K562 (cell line): ENCODE data around the gene SLC36A1. TPM values are rescaled to one million over a fixed set of nuclear protein-coding genes. Genes with fewer than 3 reads are reported as not detected.

ENCODE experiments used
- ARID2 ChIP-seq: fragments of 450-650 bp; IDR thresholded peaks from 2 replicates; pipeline ENCODE4 v1.6.1; 2017; ENCODE audit warnings: antibody characterized with exemption, mild to moderate bottlenecking
- CBX3 ChIP-seq, 2 experiments: IDR thresholded peaks; 1 replicate in 1 of 2; 2 replicates in 1 of 2; pipeline ENCODE4 v1.6.1; 2012; ENCODE audit warnings: inconsistent platforms in 2 of 2, low read length in 2 of 2, borderline replicate concordance in 1 of 2, control low read depth in 1 of 2
- HDAC1 ChIP-seq, 2 experiments: fragments of 450-650 bp; IDR thresholded peaks; 2 replicates each; pipeline ENCODE4 v1.6.1; 2016 to 2017; ENCODE audit warnings: inconsistent platforms in 1 of 2, mild to moderate bottlenecking in 1 of 2, moderate library complexity in 1 of 2
- HDGF ChIP-seq: fragments of 450-650 bp; IDR thresholded peaks from 2 replicates; pipeline ENCODE4 v1.6.1; 2016
- HEY1 ChIP-seq: fragments of 250-450 bp; sonication (Bioruptor Pico); IDR thresholded peaks from 2 replicates; pipeline ENCODE4 v1.5.0; 2020; ENCODE audit warnings: mild to moderate bottlenecking, moderate library complexity, borderline replicate concordance
- HNRNPH1 ChIP-seq: fragments of 200-400 bp; formaldehyde crosslinking; optimal IDR thresholded peaks from 2 replicates; pipeline ENCODE3; 2017; ENCODE audit warnings: low read depth, mild to moderate bottlenecking, low read length, moderate library complexity
- IRF2 ChIP-seq: sonication (generic); formaldehyde crosslinking; IDR thresholded peaks from 2 replicates; pipeline ENCODE4 v1.8.1; 2022; ENCODE audit warnings: mild to moderate bottlenecking, missing genetic modification reagents
- LARP7 ChIP-seq: fragments of 450-650 bp; IDR thresholded peaks from 2 replicates; pipeline ENCODE4 v1.6.1; 2016
- MECOM ChIP-seq: fragments of 250-450 bp; sonication (Bioruptor Pico); IDR thresholded peaks from 2 replicates; pipeline ENCODE4 v1.8.0; 2022; ENCODE audit warnings: inconsistent platforms
- MED1 ChIP-seq: sonication (generic); formaldehyde crosslinking; IDR thresholded peaks from 2 replicates; pipeline ENCODE4 v1.8.1; 2023; ENCODE audit warnings: missing genetic modification reagents, borderline replicate concordance
- NEUROD1 ChIP-seq: fragments of 150-350 bp; IDR thresholded peaks from 2 replicates; pipeline ENCODE4 v1.6.1; 2014; ENCODE audit warnings: borderline replicate concordance, low read length, low read depth; ENCODE audit not compliant: partially characterized antibody
- SREBF2 ChIP-seq: sonication (generic); formaldehyde crosslinking; IDR thresholded peaks from 2 replicates; pipeline ENCODE4 v1.4.0; 2020; ENCODE audit warnings: mild to moderate bottlenecking, missing genetic modification reagents
- TAF1 ChIP-seq: IDR thresholded peaks from 2 replicates; pipeline ENCODE4 v1.6.1; 2011; ENCODE audit warnings: mild to moderate bottlenecking, low read length, moderate library complexity; ENCODE audit not compliant: insufficient read depth, control insufficient read depth, severe bottlenecking; ENCODE audit errors: extremely low read depth
- TFAM ChIP-seq: fragments of 250-450 bp; sonication (Bioruptor Pico); conservative IDR thresholded peaks from 2 replicates; pipeline ENCODE4 v1.5.0; 2021; ENCODE audit warnings: mild to moderate bottlenecking, moderate library complexity
- ZNF134 ChIP-seq: fragments of 250-450 bp; sonication (Bioruptor Pico); conservative IDR thresholded peaks from 2 replicates; pipeline ENCODE4 v1.4.0; 2020
- ZNF589 ChIP-seq: fragments of 200-800 bp; sonication (Bioruptor generic); IDR thresholded peaks from 2 replicates; pipeline ENCODE4 v1.6.1; 2016; ENCODE audit warnings: low read depth, missing genetic modification characterization, missing compliant biosample characterization
- ZNF695 ChIP-seq: fragments of 450-650 bp; formaldehyde crosslinking; IDR thresholded peaks from 2 replicates; pipeline ENCODE4 v1.4.0; 2020; ENCODE audit warnings: mild to moderate bottlenecking, moderate library complexity
- polyA plus RNA-seq, 8 experiments: library from polyadenylated mRNA; depleted of rRNA in 4 of 8; stranded (reverse) in 5 of 8; unstranded in 3 of 8; fragments of >200 nt; fragmentation: Nextera tagmentation in 2 of 8; fragmentation: Illumina TruSeq in 1 of 8; extraction: Ambion mirVana in 2 of 8; extraction: Trizol in 1 of 8; gene quantifications; 2 replicates each; pipeline versions ENCODE4 v1.2.1 to v1.2.3, GENCODE V29; 2011 to 2014; ENCODE audit warnings: inconsistent platforms in 1 of 8, missing spikeins in 1 of 8
- total RNA-seq, 7 experiments: library from RNA; depleted of rRNA in 6 of 7; stranded (reverse); fragments of >200 nt in 6 of 7; fragmentation: Illumina TruSeq in 2 of 7; extraction: Trizol in 2 of 7; gene quantifications; 2 replicates each; pipeline versions ENCODE4 v1.2.1 to v1.2.3, GENCODE V29; 2011 to 2021; ENCODE audit warnings: low replicate concordance in 1 of 7
- TF ChIP-seq, protein P1 (sequence below): fragments of 200-800 bp; sonication (Bioruptor generic); IDR thresholded peaks from 2 replicates; pipeline ENCODE4 v1.6.1; 2017; ENCODE audit warnings: missing genetic modification characterization, missing compliant biosample characterization
- TF ChIP-seq, protein P2 (sequence below): sonication (generic); formaldehyde crosslinking; IDR thresholded peaks from 2 replicates; pipeline ENCODE4 v1.8.0; 2022; ENCODE audit warnings: missing genetic modification reagents, mild to moderate bottlenecking, moderate library complexity, borderline replicate concordance
- TF ChIP-seq, protein P3 (sequence below): fragments of 200-800 bp; sonication (Bioruptor generic); IDR thresholded peaks from 2 replicates; pipeline ENCODE4 v1.6.1; 2017; ENCODE audit warnings: missing genetic modification characterization, missing compliant biosample characterization
- TF ChIP-seq, protein P4 (sequence below): IDR thresholded peaks from 3 replicates; pipeline ENCODE4 v1.6.1; 2011; ENCODE audit warnings: borderline replicate concordance, mild to moderate bottlenecking, moderate library complexity; ENCODE audit not compliant: insufficient read length; ENCODE audit errors: extremely low read depth

SLC36A1 gene
- total and polyA plus RNA-seq, 9 of the 15 experiments (the other 6 are each of a cell fraction or from before 2014, with no cell fraction given) = 1.6 to 8.4 (median 4.6) TPM

DNA sequence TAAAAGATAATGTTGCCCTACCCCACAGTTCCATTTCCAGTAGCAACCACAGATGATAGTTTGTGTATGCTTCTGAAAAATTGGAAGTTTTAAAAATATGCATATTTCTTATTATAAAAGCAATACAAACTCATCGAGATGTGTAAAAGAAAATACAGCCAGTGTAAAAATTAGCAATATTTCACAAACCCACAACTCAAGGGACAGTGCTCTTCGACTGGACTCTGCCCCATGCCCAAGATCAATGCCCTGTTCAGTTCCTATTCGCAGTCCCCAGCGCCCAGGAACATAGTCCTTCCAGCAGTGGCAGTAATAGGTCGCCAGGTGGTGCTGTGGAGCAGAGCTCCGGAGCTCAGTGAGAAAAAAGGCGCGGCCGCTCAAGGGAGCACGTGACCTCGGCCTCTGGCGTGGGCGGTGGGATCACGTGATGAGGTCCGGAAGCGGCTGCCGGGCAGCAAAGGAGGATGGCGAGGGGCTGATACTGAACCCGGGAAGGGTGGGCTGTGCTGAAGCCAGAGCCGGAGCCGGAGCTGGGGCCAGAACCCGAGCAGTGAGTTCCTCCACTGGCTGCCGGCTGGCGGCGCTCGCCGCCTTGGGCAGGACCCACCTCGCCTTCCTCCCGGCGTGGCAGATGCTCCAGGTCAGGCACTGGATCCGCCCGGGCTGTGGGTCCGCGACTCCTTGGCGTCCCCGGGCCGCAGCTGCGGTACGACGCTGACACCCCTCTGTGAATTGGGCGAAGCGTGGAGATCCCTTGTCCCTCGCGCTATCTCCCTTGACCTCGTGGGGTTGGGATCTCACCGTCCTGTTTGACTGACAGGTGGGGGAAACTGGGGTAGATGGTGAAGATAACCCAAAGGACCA, at the start of gene SLC36A1 (continued):
- TF ChIP-seq, protein P1, sequence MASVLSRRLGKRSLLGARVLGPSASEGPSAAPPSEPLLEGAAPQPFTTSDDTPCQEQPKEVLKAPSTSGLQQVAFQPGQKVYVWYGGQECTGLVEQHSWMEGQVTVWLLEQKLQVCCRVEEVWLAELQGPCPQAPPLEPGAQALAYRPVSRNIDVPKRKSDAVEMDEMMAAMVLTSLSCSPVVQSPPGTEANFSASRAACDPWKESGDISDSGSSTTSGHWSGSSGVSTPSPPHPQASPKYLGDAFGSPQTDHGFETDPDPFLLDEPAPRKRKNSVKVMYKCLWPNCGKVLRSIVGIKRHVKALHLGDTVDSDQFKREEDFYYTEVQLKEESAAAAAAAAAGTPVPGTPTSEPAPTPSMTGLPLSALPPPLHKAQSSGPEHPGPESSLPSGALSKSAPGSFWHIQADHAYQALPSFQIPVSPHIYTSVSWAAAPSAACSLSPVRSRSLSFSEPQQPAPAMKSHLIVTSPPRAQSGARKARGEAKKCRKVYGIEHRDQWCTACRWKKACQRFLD (CRISPR knock-in tag) = no peak
- peak; percentile 72; the same call in 1 of the 2 replicates for TF ChIP-seq ARID2
- peak; percentile 37 for TF ChIP-seq TAF1
- TF ChIP-seq NEUROD1 = peak; percentile 25
- no peak for TF ChIP-seq TFAM (CRISPR knock-in tag)
- no peak for TF ChIP-seq MED1 (CRISPR knock-in tag)
- TF ChIP-seq, protein P2, sequence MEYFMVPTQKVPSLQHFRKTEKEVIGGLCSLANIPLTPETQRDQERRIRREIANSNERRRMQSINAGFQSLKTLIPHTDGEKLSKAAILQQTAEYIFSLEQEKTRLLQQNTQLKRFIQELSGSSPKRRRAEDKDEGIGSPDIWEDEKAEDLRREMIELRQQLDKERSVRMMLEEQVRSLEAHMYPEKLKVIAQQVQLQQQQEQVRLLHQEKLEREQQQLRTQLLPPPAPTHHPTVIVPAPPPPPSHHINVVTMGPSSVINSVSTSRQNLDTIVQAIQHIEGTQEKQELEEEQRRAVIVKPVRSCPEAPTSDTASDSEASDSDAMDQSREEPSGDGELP = peak; percentile 78
- TF ChIP-seq CBX3 (IDR thresholded peaks at IDR 0.05; ENCODE audit: borderline replicate concordance in 1 of 2, low read length in 2 of 2) = peak in 1 of 2 experiments; percentile 58; a peak in 1 of 3 replicates
- TF ChIP-seq, protein P3, sequence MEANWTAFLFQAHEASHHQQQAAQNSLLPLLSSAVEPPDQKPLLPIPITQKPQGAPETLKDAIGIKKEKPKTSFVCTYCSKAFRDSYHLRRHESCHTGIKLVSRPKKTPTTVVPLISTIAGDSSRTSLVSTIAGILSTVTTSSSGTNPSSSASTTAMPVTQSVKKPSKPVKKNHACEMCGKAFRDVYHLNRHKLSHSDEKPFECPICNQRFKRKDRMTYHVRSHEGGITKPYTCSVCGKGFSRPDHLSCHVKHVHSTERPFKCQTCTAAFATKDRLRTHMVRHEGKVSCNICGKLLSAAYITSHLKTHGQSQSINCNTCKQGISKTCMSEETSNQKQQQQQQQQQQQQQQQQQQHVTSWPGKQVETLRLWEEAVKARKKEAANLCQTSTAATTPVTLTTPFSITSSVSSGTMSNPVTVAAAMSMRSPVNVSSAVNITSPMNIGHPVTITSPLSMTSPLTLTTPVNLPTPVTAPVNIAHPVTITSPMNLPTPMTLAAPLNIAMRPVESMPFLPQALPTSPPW (CRISPR knock-in tag) = no peak; the same call in 1 of the 2 replicates
- no peak for TF ChIP-seq ZNF695 (CRISPR knock-in tag)
- peak; percentile 64 for TF ChIP-seq ZNF134 (CRISPR knock-in tag)
- no peak for TF ChIP-seq HNRNPH1
- no peak for TF ChIP-seq HEY1 (CRISPR knock-in tag)
- peak in 1 of 2 experiments; percentile 93; a peak in 2 of 4 replicates for TF ChIP-seq HDAC1 (IDR thresholded peaks at IDR 0.05)
- no peak for TF ChIP-seq SREBF2
- TF ChIP-seq MECOM (CRISPR knock-in tag) = no peak
- no peak for TF ChIP-seq HDGF
- TF ChIP-seq IRF2 = no peak
- TF ChIP-seq, protein P4, sequence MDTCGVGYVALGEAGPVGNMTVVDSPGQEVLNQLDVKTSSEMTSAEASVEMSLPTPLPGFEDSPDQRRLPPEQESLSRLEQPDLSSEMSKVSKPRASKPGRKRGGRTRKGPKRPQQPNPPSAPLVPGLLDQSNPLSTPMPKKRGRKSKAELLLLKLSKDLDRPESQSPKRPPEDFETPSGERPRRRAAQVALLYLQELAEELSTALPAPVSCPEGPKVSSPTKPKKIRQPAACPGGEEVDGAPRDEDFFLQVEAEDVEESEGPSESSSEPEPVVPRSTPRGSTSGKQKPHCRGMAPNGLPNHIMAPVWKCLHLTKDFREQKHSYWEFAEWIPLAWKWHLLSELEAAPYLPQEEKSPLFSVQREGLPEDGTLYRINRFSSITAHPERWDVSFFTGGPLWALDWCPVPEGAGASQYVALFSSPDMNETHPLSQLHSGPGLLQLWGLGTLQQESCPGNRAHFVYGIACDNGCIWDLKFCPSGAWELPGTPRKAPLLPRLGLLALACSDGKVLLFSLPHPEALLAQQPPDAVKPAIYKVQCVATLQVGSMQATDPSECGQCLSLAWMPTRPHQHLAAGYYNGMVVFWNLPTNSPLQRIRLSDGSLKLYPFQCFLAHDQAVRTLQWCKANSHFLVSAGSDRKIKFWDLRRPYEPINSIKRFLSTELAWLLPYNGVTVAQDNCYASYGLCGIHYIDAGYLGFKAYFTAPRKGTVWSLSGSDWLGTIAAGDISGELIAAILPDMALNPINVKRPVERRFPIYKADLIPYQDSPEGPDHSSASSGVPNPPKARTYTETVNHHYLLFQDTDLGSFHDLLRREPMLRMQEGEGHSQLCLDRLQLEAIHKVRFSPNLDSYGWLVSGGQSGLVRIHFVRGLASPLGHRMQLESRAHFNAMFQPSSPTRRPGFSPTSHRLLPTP = no peak
- no peak; the same call in 1 of the 2 replicates for TF ChIP-seq ZNF589 (CRISPR knock-in tag)
- peak; percentile 83; the same call in 1 of the 2 replicates for TF ChIP-seq LARP7
